Left lung (tissue), 10 donors: ENCODE results near the gene MFGE8. TPM values are rescaled to one million over a fixed set of nuclear protein-coding genes. Genes with fewer than 3 reads are reported as not detected.

Experiments used
- ATAC-seq: fragments of 200-7000 bp; cut with Tn5 transposase; one replicate; pipeline ENCODE4 v1.9.1; 2020; ENCODE audit warnings: moderate library complexity
- DNase-seq, 4 donors: peaks; one replicate each; pipeline ENCODE4 v3.0.0-alpha.2; 2013 to 2020
- H3K27ac ChIP-seq, 2 donors: fragments of 200-600 bp; sonication (generic) in 1 of 2; one replicate each; pipeline versions ENCODE4 v1.5.0 to v1.8.0; 2020 to 2021
- H3K27me3 ChIP-seq, 2 donors: fragments of 200-600 bp; sonication (generic) in 1 of 2; one replicate each; pipeline versions ENCODE4 v1.5.0 to v1.8.0; 2020 to 2021
- H3K36me3 ChIP-seq, 2 donors: fragments of 200-600 bp; sonication (generic) in 1 of 2; one replicate each; pipeline versions ENCODE4 v1.5.0 to v1.8.0; 2020 to 2021
- H3K4me1 ChIP-seq, 2 donors: fragments of 200-600 bp; one replicate each; pipeline ENCODE4 v1.8.0; 2021
- H3K4me3 ChIP-seq, 2 donors: fragments of 200-600 bp; sonication (generic) in 1 of 2; one replicate each; pipeline versions ENCODE4 v1.5.0 to v1.8.0; 2020 to 2021; ENCODE audit warnings: mild to moderate bottlenecking in 1 of 2
- H3K9me3 ChIP-seq, 2 donors: fragments of 200-600 bp; sonication (generic) in 1 of 2; one replicate each; pipeline versions ENCODE4 v1.5.0 to v1.8.0; 2020 to 2021
- intact Hi-C, 2 donors: fragments of 100-400 bp; cut with DNase I; formaldehyde crosslinking; loops; one replicate each; pipeline versions ENCODE4 v1.11.2 to v1.14.2; 2022
- polyA plus RNA-seq, 6 donors: library from polyadenylated mRNA; unstranded; fragments of 120-200 nt; gene quantifications; one replicate each; pipeline ENCODE4 v1.2.1, GENCODE V29; 2013; ENCODE audit not compliant: insufficient read length in 6 of 6
- total RNA-seq, 2 donors: library from RNA; stranded (reverse); fragmentation: NEBNext Ultra II Directional; extraction: Animal tissue kit (Norgen Biotek cat#: 25700); gene quantifications; one replicate each; pipeline ENCODE4 v1.2.1, GENCODE V29; 2021
- TF ChIP-seq, protein P1 (sequence below), 2 donors: fragments of 200-600 bp; sonication (generic) in 1 of 2; IDR thresholded peaks; one replicate each; pipeline versions ENCODE4 v1.5.0 to v1.8.0; 2021; ENCODE audit warnings: antibody characterized with exemption in 2 of 2
- donor health status: DM: no; HTN: yes; CAD: no.
- donor health status: DM: no; HTN: no; CAD: no.

MFGE8 gene
- total and polyA plus RNA-seq, 8 donors: 103 to 150 (median 133) TPM

- Histone ChIP-seq H3K4me1 (no peaks in the 10 kb centered on the region), H3K9me3 (no peaks in the 10 kb centered on the region), H3K27ac (no peak overlapping the region), H3K4me3 (no peak overlapping the region), H3K36me3 (no peaks in the 10 kb centered on the region), H3K27me3 (no peaks in the 10 kb centered on the region)
- TF ChIP-seq, protein P1, sequence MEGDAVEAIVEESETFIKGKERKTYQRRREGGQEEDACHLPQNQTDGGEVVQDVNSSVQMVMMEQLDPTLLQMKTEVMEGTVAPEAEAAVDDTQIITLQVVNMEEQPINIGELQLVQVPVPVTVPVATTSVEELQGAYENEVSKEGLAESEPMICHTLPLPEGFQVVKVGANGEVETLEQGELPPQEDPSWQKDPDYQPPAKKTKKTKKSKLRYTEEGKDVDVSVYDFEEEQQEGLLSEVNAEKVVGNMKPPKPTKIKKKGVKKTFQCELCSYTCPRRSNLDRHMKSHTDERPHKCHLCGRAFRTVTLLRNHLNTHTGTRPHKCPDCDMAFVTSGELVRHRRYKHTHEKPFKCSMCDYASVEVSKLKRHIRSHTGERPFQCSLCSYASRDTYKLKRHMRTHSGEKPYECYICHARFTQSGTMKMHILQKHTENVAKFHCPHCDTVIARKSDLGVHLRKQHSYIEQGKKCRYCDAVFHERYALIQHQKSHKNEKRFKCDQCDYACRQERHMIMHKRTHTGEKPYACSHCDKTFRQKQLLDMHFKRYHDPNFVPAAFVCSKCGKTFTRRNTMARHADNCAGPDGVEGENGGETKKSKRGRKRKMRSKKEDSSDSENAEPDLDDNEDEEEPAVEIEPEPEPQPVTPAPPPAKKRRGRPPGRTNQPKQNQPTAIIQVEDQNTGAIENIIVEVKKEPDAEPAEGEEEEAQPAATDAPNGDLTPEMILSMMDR (IDR thresholded peaks at IDR 0.05): no peak
- ATAC-seq (no peak), DNase-seq (no peak)
- intact Hi-C loops: no loop called here
Measured at GRCh38 chr15:88860212-88860611, 53.0 kb downstream of the MFGE8 start.

GRCh38 chr15:88859550-88859949 lies 53.6 kb downstream of the MFGE8 start:
- intact Hi-C loops: no loop called here
- TF ChIP-seq, protein P1 (IDR thresholded peaks at IDR 0.05): no peak
- Histone ChIP-seq H3K4me3 (no peak overlapping the region), H3K27me3 (no peaks in the 10 kb centered on the region), H3K4me1 (no peaks in the 10 kb centered on the region), H3K27ac (no peak overlapping the region), H3K9me3 (peaks cover 0 to 2% of the 10 kb centered on the region in 2 donors), H3K36me3 (no peaks in the 10 kb centered on the region)
- DNase-seq (no peak), ATAC-seq (no peak)

- peaks cover 0 to 6% of the 10 kb centered on the region in 2 donors for H3K9me3 ChIP-seq
- no peak overlapping the region for H3K4me3 ChIP-seq
- TF ChIP-seq, protein P1 (IDR thresholded peaks at IDR 0.05): no peak
- intact Hi-C loops: no loop called here
- no peak for DNase-seq
- H3K4me1 ChIP-seq: no peaks in the 10 kb centered on the region
- H3K27ac ChIP-seq: no peak overlapping the region
- no peaks in the 10 kb centered on the region for H3K36me3 ChIP-seq
- H3K27me3 ChIP-seq: no peaks in the 10 kb centered on the region
- no peak for ATAC-seq
Measured at GRCh38 chr15:88858934-88859333, 54.2 kb downstream of the MFGE8 start.

GRCh38 chr15:88852476-88852875 lies 60.7 kb downstream of the MFGE8 start:
- Histone ChIP-seq H3K9me3 (peaks cover 0 to 6% of the 10 kb centered on the region in 2 donors), H3K4me1 (no peaks in the 10 kb centered on the region), H3K36me3 (no peaks in the 10 kb centered on the region), H3K27ac (no peak overlapping the region), H3K4me3 (no peak overlapping the region), H3K27me3 (peaks cover 0 to 20% of the 10 kb centered on the region in 2 donors)
- no peak for ATAC-seq
- DNase-seq: no peak
- intact Hi-C loops: no loop called here
- TF ChIP-seq, protein P1 (IDR thresholded peaks at IDR 0.05): no peak

DNA sequence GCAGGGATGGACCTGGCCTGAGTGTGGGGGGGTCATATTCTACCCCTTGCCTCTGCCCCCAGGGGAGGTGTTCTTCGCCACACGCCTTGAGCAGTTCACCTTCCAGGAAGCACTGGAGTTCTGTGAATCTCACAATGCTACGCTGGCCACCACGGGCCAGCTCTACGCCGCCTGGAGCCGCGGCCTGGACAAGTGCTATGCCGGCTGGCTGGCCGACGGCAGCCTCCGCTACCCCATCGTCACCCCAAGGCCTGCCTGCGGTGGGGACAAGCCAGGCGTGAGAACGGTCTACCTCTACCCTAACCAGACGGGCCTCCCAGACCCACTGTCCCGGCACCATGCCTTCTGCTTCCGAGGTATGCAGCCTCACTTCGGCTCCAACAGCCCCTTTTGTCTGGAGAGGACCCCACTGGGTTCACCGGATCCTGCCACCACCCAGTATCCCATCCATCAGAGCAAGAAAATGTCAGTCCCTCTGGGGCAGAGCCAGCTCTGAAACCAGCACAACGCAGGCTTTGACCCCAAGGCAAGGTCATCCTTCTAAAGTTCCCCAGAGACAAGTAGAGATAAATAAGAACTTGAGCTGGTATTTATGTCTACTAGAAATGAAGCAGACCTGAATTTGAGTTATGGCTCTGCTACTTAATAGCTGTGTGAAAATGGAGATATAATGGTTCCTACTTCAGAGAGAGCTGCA lies 63.7 kb downstream of the MFGE8 start:
- TF ChIP-seq, protein P1 (IDR thresholded peaks at IDR 0.05): no peak
- Histone ChIP-seq H3K27me3 (peaks cover 0 to 20% of the 10 kb centered on the region in 2 donors), H3K27ac (no peak overlapping the region), H3K36me3 (no peaks in the 10 kb centered on the region), H3K9me3 (peaks cover 0 to 4% of the 10 kb centered on the region in 2 donors), H3K4me1 (no peaks in the 10 kb centered on the region), H3K4me3 (no peak overlapping the region)
- ATAC-seq (no peak), DNase-seq (no peak)
- intact Hi-C loops: no loop called here

Other genes with a start within 250 kb of the MFGE8 start
- gene ACAN, start 109.9 kb downstream of the MFGE8 start, total RNA-seq: under 1 TPM; 0.65 to 0.99 TPM
- gene ACAN, start 109.9 kb downstream of the MFGE8 start, polyA plus RNA-seq: 1 to 10 TPM in 3 of 6 donors, under 1 TPM in 3; 0.52 to 1.4 (median 0.93) TPM
- 10 to 100 TPM in 1 of 2 donors, 1 to 10 TPM in 1; 7.7 to 10.6 TPM for gene HAPLN3, start 17.8 kb downstream of the MFGE8 start, total RNA-seq
- 1 to 10 TPM; 2.4 to 5.0 (median 4.1) TPM for gene HAPLN3, start 17.8 kb downstream of the MFGE8 start, polyA plus RNA-seq
- gene ABHD2, start 175.1 kb upstream of the MFGE8 start, total RNA-seq: 100 to 1,000 TPM; 214 to 231 TPM
- gene ABHD2, start 175.1 kb upstream of the MFGE8 start, polyA plus RNA-seq: 10 to 100 TPM; 35.4 to 51.1 (median 45.2) TPM